ENCODE results near the gene PARVB.
"Not testable (repeated sequence)": the region's sequence is repeated elsewhere in the genome, so short reads cannot be mapped to it uniquely, and the experiment has no call there.

Gene PARVB

DNA sequence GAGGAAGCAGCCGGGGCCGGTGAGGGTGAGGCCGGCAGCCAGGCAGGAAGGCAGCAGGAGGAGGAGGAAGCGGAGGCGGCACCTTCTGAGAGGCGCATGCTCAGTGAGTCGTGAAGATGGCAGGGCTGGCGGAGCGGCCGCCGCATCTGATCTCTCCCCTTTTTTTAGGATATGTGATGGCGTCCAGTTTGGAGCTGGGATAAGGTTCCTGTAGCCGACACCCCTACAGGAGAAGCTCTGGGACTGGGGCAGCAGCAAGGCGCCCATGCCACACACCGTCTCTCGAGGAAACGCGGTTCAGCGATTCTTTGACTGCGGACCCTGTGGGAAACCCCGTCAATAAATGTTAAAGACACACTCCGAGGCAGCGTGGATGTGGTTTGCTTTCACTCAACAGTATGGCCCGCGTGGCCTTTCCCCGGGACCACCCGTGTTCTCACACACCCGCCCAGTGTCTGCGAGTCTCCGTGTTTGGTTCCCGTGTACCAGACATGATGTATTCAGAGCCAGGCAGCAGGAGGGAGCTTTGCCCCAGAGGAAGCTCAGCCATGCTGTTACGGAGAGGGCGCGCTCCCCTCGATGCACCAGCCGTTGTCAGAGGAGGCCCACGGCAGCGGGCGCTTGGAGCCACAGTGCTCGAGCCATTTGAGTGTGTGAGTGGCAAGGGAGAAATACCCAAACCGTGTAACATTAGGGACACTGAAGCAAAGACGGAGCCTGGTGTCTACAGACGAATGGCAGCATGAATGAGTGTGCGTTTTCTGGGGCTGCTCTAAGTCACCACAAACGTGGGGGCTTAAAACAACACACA, 27.7 kb upstream of the PARVB start:
- in situ Hi-C loops (cut with MboI; ENCODE audit: low sequenced_read_pairs): loop anchor here (10.0 kb wide), 1 partner anchor 628 kb away; no protein-coding TSS in a partner anchor

DNA sequence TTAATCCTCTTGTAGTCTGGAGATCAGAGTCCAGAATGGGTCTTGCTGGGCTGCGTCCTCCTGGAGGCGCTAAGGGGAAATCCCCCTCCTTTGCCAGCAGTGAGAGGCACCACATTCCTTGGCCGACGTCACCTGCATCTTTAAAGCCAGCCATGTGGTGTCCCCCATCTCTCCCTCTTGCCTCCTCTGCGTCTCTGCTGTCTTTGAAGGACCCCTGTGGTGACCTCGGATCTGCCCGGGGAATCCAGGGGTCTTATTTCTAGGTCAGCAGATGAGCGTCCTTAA, 27.2 kb upstream of the PARVB start:
- in situ Hi-C loops (cut with MboI; ENCODE audit: low sequenced_read_pairs): loop anchor here (10.0 kb wide), 1 partner anchor 628 kb away; no protein-coding TSS in a partner anchor

DNA sequence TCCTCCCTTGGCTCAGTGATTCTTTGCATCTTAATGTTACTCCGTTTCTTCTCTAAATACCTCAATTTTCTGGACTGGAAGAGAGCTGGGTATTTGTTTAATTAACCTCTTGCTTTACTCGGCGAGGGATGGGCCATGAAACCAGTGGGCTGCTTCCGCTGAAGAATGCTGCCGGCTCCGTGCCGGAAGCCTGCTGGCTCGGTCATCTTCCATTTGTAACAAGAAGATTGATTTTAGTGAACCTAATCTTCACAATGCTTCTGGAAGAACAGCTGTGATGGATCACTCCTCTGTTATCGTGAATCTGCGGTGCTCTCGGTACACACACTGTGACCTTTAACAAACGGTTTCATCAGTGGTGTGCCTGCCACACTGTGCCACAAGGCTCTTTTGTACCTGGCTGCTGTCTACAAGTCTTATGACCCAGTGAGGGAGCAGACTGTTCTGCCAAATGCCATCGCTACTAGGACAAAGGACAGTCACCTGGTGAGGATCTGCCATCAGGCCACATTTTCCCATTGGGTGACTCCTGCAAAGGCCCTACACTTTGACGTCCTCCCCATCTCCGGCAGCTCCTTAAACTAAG, 25.3 kb upstream of the PARVB start:
- in situ Hi-C loops (cut with MboI; ENCODE audit: low sequenced_read_pairs): loop anchor here (10.0 kb wide), 1 partner anchor 626 kb away; no protein-coding TSS in a partner anchor

DNA sequence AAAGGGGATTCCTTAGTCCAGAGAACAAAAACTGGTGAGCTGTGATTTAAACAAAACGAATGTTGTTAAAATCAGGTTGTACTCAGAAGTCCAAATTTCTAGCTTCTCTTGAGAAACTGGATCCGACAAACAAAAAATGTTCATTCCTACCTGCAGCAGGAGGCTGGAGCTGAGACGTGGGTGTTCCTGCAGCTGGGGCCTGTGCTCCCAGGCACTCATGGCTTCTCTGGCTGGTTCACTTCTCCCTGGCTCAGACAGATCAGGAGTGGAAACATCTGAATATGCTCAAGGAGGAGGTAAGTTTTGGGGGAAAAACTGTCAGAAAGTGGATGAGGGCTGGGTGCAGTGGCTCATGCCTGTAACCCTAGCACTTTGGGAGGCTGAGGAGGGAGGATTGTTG, 24.7 kb upstream of the PARVB start:
- in situ Hi-C loops (cut with MboI; ENCODE audit: low sequenced_read_pairs): loop anchor here (10.0 kb wide), 1 partner anchor 625 kb away; no protein-coding TSS in a partner anchor

DNA sequence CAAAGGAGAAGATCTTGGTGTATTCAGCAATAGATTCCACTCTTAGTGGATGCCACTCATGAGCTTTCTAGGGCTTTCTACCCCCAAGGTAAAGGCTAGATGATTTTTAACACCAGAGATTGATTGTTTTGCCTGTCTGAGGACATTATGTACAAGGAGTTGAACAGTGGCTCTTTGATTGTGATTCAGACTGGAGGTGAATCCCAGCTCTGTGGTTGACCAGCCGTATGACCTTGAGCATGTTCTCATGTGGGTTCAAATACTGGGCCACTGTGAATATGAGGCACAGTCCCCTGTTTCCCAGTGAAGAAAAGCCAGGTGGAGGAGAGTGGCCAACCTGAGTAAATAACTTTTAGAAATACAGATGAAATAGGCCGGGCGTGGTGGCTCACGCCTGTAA, 24.0 kb upstream of the PARVB start:
- in situ Hi-C loops (cut with MboI; ENCODE audit: low sequenced_read_pairs): no loop called here

DNA sequence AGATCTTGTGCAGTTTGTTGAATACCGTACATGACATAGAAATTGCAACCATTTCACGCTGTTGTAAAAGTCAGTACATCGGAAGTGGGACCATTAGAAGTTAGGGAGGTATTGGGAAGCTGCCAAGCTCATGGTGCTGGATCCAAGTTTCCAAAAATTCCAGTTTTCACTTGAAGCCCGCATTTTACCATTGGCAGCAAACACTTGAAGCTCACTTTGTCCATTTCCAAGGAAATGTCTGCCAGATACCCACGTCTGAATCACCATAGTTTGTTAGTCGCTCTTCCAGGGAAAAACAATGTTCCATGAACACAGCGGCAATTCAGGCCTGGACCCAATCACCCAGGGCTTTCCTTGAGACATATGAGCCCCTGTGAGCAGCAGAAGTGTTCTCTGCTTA, 22.6 kb upstream of the PARVB start:
- in situ Hi-C loops (cut with MboI; ENCODE audit: low sequenced_read_pairs): no loop called here

DNA sequence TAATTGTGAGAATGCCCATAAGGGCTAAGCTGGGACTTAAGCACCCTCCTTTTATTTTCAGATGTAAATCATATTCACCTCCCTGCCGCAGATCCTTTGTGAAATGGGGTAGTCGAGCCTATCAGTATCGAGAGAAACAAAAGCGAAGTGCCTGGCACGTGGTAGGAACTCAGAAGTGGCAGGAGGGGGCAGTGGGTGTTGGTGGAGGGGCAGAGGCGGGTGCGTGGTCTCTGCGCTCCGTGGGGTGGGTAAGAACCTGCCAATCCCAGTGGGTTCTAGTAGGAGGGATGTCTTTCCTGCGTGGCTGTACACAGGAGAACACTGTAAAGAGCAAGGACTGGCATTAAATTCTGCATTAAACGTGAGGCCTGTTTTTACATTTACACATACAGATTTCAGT, 21.8 kb upstream of the PARVB start:
- in situ Hi-C loops (cut with MboI; ENCODE audit: low sequenced_read_pairs): no loop called here

DNA sequence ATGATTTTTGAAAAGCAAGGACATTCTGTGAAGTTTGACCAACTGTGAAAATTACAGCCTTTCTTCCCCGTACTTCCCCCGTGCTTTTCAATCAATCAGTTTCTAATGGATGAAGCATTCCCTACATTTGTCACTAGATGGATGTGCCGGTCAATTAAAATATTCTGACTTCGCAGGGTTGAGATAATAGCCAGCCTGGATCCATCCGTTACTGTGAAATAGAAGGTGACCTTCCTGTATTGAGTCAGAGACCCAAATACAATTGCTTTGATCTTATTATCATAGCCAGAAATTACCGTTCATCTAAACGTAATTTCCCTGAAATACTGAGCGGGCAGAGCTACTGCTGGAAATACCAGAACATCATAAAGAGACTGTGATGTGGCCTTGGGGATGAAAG, 21.1 kb upstream of the PARVB start:
- in situ Hi-C loops (cut with MboI; ENCODE audit: low sequenced_read_pairs): no loop called here

DNA sequence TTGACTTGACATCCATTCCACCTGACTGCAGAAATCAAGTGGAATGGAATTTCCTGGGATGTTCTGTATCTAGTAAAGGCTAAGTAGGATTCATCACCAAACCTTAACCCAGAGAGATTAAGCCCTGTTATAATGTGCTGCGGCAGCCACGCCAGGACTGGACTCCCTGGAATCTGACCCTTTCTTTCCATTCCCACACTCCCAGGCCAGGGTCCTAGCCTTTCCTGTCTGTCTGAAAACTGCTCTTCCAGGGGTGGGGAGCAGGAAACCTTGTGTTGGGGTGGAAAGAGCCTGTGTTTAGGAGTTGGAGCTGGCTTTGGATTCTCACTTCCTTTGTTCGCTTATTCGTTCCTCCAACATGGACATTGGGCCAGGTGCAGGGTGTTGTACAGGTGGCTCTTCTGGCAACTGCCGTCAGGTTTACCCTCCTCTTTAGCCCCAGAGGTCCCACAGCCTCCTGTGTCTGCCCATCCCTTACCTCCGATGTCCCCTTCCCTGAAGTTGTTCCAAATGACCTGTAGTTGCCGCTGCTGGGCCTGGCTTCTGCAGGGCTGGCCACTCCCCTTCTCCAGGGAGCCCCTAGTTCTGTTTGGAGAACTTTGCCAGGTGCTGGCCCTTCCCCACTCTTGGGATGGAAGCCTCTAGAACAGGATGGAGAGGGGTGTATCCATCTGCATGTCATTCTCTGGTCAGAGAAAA, 20.5 kb upstream of the PARVB start:
- in situ Hi-C loops (cut with MboI; ENCODE audit: low sequenced_read_pairs): no loop called here

DNA sequence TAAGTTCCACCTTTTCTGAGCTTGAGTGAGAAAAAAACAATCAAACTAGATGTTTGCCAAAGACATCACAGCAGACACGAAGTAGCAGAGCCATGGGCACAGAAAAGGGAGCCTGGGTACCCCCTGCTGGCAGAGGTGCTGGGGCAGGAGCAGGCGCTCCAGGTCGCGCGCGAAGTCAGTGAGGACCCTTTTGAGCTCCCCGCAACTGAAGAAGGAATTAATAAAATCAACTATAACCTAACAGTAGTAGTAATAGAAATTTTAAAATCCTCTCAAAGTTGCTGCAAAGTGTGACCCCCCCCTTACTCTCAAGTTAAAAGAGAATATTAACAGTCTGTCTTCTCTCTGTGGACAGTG, 20.0 kb upstream of the PARVB start:
- in situ Hi-C loops (cut with MboI; ENCODE audit: low sequenced_read_pairs): no loop called here

DNA sequence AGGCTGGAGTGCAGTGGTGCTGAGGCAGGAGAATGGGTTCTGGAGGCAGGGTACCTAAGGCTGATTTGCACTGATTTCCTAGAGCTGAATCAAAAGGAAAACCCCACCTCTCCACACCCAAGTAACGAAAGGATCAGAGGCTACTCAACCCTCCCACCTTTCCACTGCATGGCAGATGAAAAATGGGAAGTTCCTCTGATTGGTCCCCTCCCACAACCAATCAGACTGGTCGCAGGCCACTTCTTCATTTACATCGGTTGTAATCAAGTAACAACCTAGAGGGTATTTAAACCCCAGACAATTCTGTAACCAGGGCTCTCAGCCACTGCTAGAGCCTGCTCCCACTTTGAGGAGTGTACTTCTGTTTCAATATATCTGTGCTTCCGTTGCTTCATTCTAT, 18.6 kb upstream of the PARVB start:
- in situ Hi-C loops (cut with MboI; ENCODE audit: low sequenced_read_pairs): no loop called here

DNA sequence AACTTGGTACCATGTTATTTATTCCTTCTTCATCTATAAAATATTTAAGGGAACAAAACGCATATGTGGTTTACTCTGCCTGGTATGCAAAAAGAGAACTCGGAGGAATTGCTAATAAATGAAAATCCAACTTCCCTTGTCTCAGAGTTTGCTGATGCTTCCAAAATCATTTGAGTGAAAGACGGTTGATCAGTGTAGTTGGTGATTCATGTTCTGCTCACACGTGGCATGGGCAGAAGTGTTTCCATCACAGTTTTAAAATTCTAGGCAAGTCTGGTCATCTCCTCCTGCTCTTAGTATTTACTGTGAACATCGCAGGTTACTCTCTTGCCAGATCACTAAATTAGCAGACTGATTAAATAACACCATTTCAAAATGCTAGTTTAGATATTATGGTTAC, 11.9 kb upstream of the PARVB start:
- in situ Hi-C loops (cut with MboI; ENCODE audit: low sequenced_read_pairs): no loop called here

DNA sequence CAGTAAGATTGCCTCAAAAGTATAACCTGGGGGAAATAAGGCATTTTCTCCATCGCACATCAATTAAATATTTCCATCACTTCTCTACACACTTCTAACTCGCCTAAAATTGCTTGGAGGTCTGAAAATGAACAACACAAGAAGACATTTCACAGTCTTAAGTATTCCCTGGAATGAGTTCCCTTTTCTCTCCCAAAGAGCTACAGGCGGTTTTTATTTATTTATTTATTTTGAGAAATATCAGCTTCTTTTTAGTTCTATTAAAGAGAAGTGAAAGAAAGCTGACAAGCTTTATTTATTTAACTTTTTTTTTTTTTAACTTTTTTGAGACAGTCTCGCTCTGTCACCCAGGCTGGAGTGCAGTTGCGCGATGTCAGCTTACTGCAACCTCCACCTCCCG, 11.5 kb upstream of the PARVB start:
- in situ Hi-C loops (cut with MboI; ENCODE audit: low sequenced_read_pairs): no loop called here

DNA sequence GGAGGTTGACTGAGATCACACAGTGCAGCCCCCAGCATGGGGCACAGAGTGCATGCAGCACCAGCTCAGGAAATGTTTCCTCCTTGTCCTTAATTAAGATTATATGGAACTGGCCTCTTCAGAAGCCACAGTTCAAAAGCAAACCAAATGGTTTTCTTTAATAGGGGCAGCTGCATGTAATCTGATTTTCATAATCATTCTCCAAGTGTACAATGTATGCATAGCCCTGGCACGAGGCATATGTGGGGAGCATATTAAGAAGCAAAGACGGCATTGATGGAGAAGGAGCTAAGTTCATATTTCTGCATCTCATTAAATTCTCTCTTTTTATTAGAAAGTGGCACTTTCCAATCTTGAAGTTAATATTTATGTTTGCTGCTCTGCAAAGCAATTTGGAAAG, 9.9 kb upstream of the PARVB start:
- in situ Hi-C loops (cut with MboI; ENCODE audit: low sequenced_read_pairs): no loop called here

DNA sequence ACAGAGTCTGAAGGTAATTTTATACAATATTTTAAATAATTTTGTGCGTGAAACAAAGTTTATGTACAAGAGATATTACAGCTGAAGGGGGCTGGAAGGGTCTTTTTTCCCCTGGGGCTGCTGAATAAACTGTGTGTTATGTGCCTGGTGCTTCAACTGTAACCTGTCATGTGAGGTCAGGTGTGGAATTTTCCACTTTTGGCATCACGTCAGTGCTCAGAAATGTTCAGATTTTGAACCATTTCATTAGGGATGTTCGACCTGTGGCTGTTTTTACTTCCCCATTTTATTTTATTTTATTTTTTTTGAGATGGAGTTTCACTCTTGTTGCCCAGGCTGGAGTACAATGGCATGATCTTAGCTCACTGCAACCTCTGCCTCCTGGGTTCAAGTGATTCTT, 7.5 kb upstream of the PARVB start:
- in situ Hi-C loops (cut with MboI; ENCODE audit: low sequenced_read_pairs): not testable (repeated sequence)

DNA sequence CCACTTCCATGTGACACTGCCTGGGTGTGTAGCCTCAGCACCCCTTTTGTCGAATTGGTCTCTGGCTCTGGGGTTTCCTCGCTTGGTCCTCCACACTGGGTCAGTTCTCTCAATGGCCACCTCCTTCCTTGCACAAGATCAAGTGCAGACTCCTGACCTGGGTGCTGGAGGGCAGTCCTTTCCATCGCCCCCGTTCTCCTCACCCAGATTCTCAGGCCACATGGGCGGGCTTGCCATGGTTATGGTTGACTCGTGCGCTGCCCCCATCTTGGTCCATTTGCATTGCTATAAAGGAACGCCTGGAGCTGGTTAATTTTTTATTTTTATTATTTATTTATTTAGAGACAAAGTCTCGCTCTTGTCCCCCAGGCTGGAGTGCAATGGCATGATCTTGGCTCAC, 5.5 kb upstream of the PARVB start:
- in situ Hi-C loops (cut with MboI; ENCODE audit: low sequenced_read_pairs): no loop called here

DNA sequence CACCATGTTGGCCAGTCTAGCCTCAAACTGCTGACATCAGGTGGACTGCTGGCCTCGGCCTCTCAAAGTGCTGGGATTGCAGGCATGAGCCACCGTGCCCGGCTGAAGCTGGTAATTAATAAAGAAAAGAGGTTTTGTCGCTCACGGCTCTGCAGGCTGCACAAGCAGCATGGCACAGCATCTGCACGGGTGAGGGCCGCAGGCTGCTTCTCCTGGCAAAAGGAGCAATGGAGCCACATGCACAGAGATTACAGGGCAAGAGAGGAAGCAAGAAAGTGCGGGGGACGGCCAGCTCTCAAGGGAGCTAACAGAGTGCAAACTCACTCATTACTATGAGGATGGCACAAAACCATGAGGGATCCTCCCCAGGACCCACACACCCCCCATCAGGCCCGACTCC, 4.7 kb upstream of the PARVB start:
- in situ Hi-C loops (cut with MboI; ENCODE audit: low sequenced_read_pairs): no loop called here

DNA sequence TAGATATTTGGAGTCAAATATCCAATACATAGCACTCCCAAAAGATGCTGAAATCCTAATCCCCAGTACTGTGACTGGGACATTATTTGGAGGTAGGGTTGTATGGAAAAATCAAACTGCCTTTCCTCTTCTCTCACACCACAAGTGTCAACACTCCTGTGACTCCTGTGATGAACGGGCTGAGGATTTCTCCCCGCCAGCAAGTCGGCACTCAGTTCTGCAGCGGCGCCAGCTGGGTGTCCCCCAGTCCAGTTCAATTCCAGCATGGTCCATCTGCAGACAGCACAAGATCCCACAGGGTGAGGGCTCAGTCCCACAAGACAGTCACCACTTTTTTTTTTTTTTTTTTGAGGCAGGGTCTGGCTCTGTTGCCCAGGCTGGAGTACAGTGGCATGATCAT, 4.3 kb upstream of the PARVB start:
- in situ Hi-C loops (cut with MboI; ENCODE audit: low sequenced_read_pairs): no loop called here

DNA sequence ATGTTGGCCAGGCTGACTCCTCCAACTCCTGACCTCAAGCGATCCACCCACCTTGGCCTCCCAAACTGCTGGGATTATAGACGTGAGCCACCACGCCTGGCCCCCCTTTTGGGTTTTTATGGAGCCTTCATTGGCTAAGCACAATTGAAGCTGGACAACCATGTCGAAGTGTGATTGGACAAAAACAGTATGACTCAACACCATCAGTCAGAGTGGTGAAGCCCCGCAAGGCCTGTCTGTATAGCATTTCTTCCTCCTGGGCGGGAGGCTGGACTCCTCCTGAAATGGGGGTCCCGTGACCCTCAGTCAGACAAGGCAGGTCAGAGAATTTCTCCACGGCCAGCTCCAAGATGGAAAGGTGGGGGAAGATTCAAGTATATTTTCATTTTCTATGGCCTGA, 3.1 kb upstream of the PARVB start:
- in situ Hi-C loops (cut with MboI; ENCODE audit: low sequenced_read_pairs): no loop called here

DNA sequence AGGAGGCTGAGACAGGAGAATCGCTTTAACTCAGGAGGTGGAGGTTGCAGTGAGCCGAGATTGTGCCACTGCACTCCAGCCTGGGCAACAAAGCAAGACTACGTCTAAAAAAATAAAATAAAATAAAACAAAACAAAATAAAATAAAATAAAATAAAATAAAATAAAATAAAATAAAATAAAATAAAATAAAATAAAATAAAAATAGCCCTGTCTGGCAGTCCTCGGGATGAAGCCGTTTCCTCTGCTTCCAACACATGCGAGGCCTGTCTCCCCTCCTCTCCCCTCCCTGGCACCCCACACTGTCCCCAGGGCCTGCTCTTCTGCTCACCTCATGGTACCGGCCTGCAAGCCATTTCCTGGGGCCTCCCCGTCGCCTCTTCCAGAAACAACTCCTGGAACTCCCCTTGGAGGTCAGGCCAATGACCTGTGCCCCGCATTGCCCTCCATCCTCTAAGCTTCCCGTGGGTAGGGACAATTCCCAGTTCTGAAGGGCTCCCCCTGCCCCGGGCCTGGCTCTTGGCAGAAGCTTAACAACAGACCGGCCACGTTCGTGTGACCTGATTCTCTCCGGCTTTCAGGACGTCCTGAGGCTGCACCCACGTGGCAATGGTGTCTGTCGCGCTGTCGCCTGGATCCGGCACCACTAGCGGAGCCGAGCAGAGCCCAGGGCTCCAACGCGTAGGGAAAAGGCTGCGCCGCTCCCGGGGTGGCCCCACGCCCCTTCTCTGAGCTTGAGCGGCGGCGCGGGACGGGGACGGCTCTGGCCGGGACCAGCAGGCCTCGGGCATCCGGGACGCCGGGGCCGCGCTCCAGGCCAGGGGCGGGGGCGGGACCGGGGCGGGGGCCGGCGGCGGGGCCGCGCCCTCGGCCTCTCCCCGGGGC, 456 bp upstream of the PARVB start:
- in situ Hi-C loops (cut with MboI; ENCODE audit: low sequenced_read_pairs): no loop called here

Measured in HL-60/S4 (cell line).